Caco-2 (cell line): ENCODE results near the gene DOP1B. TPM values are rescaled to one million over a fixed set of nuclear protein-coding genes. Genes with fewer than 3 reads are reported as not detected.

ENCODE experiments used
- BruUV-seq: library from RNA; stranded (reverse); fragments of 400-500 nt; replicated peaks from 2 replicates; lab custom pipeline; 2021; lab: Mats Ljungman, UMichigan
- CTCF ChIA-PET: fragments of 300-600 bp; sonication (Branson Sonifier 250); formaldehyde crosslinking; loops from one replicate; lab custom pipeline; 2022; ENCODE audit warnings: antibody characterized with exemption; lab: Charles Lee
- POLR2A ChIA-PET: fragments of 300-600 bp; sonication (Branson Sonifier 250); formaldehyde crosslinking; loops from one replicate; lab custom pipeline; 2022; ENCODE audit warnings: antibody characterized with exemption; lab: Charles Lee
- DNase-seq, 2 experiments: peaks; one replicate each; pipeline versions ENCODE4 v3.0.0 to v3.0.0-alpha.2; 2020 to 2022
- H3K27me3 ChIP-seq: replicated peaks from 2 replicates; pipeline ENCODE4 v1.6.0; 2011; ENCODE audit warnings: low read length; ENCODE audit not compliant: control insufficient read depth, insufficient read depth
- H3K36me3 ChIP-seq: 2 replicates; pipeline ENCODE4 v1.5.1; 2011; ENCODE audit warnings: low read length; ENCODE audit not compliant: control insufficient read depth, insufficient read depth
- H3K4me1 ChIP-seq: fragments of 250-450 bp; sonication (Bioruptor Pico); 2 replicates; pipeline ENCODE4 v1.5.1; 2020; ENCODE audit warnings: mild to moderate bottlenecking
- H3K4me3 ChIP-seq: 2 replicates; pipeline ENCODE4 v1.5.1; 2011; ENCODE audit warnings: low read depth, mild to moderate bottlenecking, control low read depth, low read length
- H3K9me3 ChIP-seq: fragments of 250-450 bp; sonication (Bioruptor Pico); 2 replicates; pipeline ENCODE4 v1.5.1; 2020; ENCODE audit warnings: mild to moderate bottlenecking, moderate library complexity
- H3K27ac Mint-ChIP-seq: one replicate; pipeline ENCODE4 v1.8.0; 2022; ENCODE audit warnings: mixed read lengths; ENCODE audit not compliant: unreplicated experiment
- H3K27me3 Mint-ChIP-seq: one replicate; pipeline ENCODE4 v1.8.0; 2022; ENCODE audit warnings: mixed read lengths; ENCODE audit not compliant: insufficient read depth, unreplicated experiment
- H3K36me3 Mint-ChIP-seq: one replicate; pipeline ENCODE4 v1.8.0; 2022; ENCODE audit warnings: mild to moderate bottlenecking, mixed read lengths; ENCODE audit not compliant: insufficient read depth, unreplicated experiment
- H3K4me1 Mint-ChIP-seq: one replicate; pipeline ENCODE4 v1.8.0; 2022; ENCODE audit warnings: low read depth, mixed read lengths; ENCODE audit not compliant: unreplicated experiment
- H3K4me3 Mint-ChIP-seq: one replicate; pipeline ENCODE4 v1.8.0; 2022; ENCODE audit warnings: mild to moderate bottlenecking, moderate library complexity, mixed read lengths; ENCODE audit not compliant: unreplicated experiment
- H3K9me3 Mint-ChIP-seq: one replicate; pipeline ENCODE4 v1.8.0; 2022; ENCODE audit warnings: mixed read lengths; ENCODE audit not compliant: unreplicated experiment
- CTCF ChIP-seq, 2 experiments: fragments of 200-600 bp in 1 of 2; IDR thresholded peaks; 1 replicate in 1 of 2; 2 replicates in 1 of 2; pipeline versions ENCODE4 v1.5.1 to v1.8.0; 2011 to 2022; ENCODE audit warnings: antibody characterized with exemption in 1 of 2, control low read depth in 1 of 2, inconsistent platforms in 1 of 2, low read depth in 1 of 2, low read length in 1 of 2, mild to moderate bottlenecking in 1 of 2, moderate library complexity in 1 of 2; ENCODE audit not compliant: insufficient read depth in 1 of 2, severe bottlenecking in 1 of 2, unreplicated experiment in 1 of 2
- intact Hi-C: fragments of 100-400 bp; cut with micrococcal nuclease; formaldehyde crosslinking; loops from one replicate; pipeline ENCODE4 v1.10.0; 2022; ENCODE audit not compliant: unreplicated experiment
- total RNA-seq: library from RNA; stranded (reverse); gene quantifications from 2 replicates; pipeline ENCODE4 v1.2.3, GENCODE V29; 2022

The DOP1B gene
- total RNA-seq, 1 experiment from 2014 or later = 15.9 TPM

DNA sequence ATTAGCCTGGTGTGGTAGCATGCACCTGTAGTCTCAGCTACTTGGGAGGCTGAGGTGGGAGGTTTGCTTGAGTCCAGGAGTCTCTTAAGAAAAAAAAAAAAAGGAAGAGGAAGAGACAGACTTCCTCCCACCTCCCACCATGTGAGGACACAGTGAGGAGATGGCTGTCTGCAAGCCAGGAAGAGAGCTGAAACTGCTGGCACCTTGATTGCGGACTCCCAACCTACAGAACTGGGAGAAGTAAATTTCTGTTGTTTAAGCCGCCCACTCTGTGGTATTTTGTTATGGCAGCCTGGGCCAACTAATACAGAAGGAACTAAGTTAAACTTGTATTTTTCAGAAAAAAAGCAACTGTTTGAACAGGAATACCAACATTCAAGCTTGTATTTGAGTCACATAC is 21.7 kb downstream of the DOP1B start:
- Histone ChIP-seq H3K36me3 (no peaks in the 10 kb centered on the region), H3K4me1 (no peaks in the 10 kb centered on the region), H3K27me3 (no peaks in the 10 kb centered on the region), H3K4me3 (no peak overlapping the region), H3K9me3 (no peaks in the 10 kb centered on the region)
- Mint-ChIP-seq H3K4me3 (no peak overlapping the region), H3K36me3 (peaks cover 1% of the 10 kb centered on the region), H3K9me3 (no peaks in the 10 kb centered on the region), H3K27me3 (no peaks in the 10 kb centered on the region), H3K27ac (no peak overlapping the region), H3K4me1 (peaks cover 7% of the 10 kb centered on the region)
- no peak for DNase-seq
- CTCF ChIA-PET = no interaction called here
- TF ChIP-seq CTCF (IDR thresholded peaks at IDR 0.05; ENCODE audit: insufficient read depth in 1 of 2, low read depth in 1 of 2, low read length in 1 of 2, severe bottlenecking in 1 of 2, unreplicated experiment in 1 of 2) = no peak
- intact Hi-C loops = no loop called here
- BruUV-seq = no TSS peak
- POLR2A ChIA-PET = interaction anchor here (0.7 kb wide), 1 partner anchor 67 kb away, joined by 4 read pairs; no protein-coding TSS in a partner anchor

- no peak overlapping the region for H3K27ac Mint-ChIP-seq
- no peak overlapping the region for H3K4me3 Mint-ChIP-seq
- ChIA-PET CTCF (interaction anchor here (0.5 kb wide), 1 partner anchor 37 kb away, joined by 3 read pairs; no protein-coding TSS in a partner anchor), POLR2A (no interaction called here)
- no peaks in the 10 kb centered on the region for H3K36me3 ChIP-seq
- DNase-seq = no peak
- no peak for TF ChIP-seq CTCF (IDR thresholded peaks at IDR 0.05; ENCODE audit: insufficient read depth in 1 of 2, low read depth in 1 of 2, low read length in 1 of 2, severe bottlenecking in 1 of 2, unreplicated experiment in 1 of 2)
- H3K27me3 ChIP-seq = no peaks in the 10 kb centered on the region
- no peaks in the 10 kb centered on the region for H3K9me3 ChIP-seq
- peaks cover 9% of the 10 kb centered on the region for H3K4me1 Mint-ChIP-seq
- intact Hi-C loops = no loop called here
- H3K4me1 ChIP-seq = no peaks in the 10 kb centered on the region
- no TSS peak for BruUV-seq
- H3K27me3 Mint-ChIP-seq = no peaks in the 10 kb centered on the region
- no peak overlapping the region for H3K4me3 ChIP-seq
- H3K36me3 Mint-ChIP-seq = peaks cover 8% of the 10 kb centered on the region
- no peaks in the 10 kb centered on the region for H3K9me3 Mint-ChIP-seq
These were observed 22.5 kb downstream of the DOP1B start for GRCh38 chr21:36179145-36179544.

DNA sequence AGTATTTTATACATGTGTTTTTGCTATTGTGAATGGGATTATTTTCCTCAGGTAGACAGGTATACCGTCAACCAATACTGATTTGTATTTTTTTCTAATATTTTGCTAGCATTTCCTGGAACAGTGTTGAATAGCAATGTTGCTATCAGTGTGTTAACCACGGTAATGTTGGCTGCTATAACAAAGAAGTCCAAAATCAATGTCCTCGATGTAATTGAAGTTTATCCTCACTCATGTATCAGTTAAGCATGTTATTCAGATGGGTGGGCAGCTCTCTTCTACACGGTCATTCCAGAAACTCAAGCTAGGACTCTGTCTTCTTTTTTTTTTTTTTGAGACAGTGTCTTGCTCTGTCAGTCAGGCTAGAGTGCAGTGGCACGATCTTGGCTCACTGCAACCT is 24.3 kb downstream of the DOP1B start:
- Histone ChIP-seq H3K9me3 (no peaks in the 10 kb centered on the region), H3K4me3 (no peak overlapping the region), H3K27me3 (no peaks in the 10 kb centered on the region), H3K4me1 (no peaks in the 10 kb centered on the region), H3K36me3 (no peaks in the 10 kb centered on the region)
- H3K4me1 Mint-ChIP-seq = peaks cover 16% of the 10 kb centered on the region
- no peak overlapping the region for H3K4me3 Mint-ChIP-seq
- ChIA-PET POLR2A (no interaction called here), CTCF (no interaction called here)
- intact Hi-C loops = no loop called here
- DNase-seq = no peak
- no peak overlapping the region for H3K27ac Mint-ChIP-seq
- peaks cover 10% of the 10 kb centered on the region for H3K36me3 Mint-ChIP-seq
- H3K9me3 Mint-ChIP-seq = no peaks in the 10 kb centered on the region
- no peaks in the 10 kb centered on the region for H3K27me3 Mint-ChIP-seq
- no TSS peak for BruUV-seq
- TF ChIP-seq CTCF (IDR thresholded peaks at IDR 0.05; ENCODE audit: insufficient read depth in 1 of 2, low read depth in 1 of 2, low read length in 1 of 2, severe bottlenecking in 1 of 2, unreplicated experiment in 1 of 2) = no peak
